SU-DHL-6 (cell line): ENCODE data around the gene CASP4.

ENCODE experiments used
- CTCF ChIP-seq: fragments of 200-600 bp; sonication (generic); IDR thresholded peaks from one replicate; pipeline ENCODE4 v1.5.1; 2017; ENCODE audit warnings: antibody characterized with exemption, mild to moderate bottlenecking, low read length, moderate library complexity; ENCODE audit not compliant: insufficient read depth, poor library complexity, severe bottlenecking
- EZH2phosphoT487 ChIP-seq: fragments of 200-600 bp; sonication (generic), shearing (Covaris generic); conservative IDR thresholded peaks from 2 replicates; pipeline ENCODE4 v1.6.1; 2018; ENCODE audit warnings: mild to moderate bottlenecking, antibody characterized with exemption, low read length, moderate library complexity, mixed read lengths

DNA sequence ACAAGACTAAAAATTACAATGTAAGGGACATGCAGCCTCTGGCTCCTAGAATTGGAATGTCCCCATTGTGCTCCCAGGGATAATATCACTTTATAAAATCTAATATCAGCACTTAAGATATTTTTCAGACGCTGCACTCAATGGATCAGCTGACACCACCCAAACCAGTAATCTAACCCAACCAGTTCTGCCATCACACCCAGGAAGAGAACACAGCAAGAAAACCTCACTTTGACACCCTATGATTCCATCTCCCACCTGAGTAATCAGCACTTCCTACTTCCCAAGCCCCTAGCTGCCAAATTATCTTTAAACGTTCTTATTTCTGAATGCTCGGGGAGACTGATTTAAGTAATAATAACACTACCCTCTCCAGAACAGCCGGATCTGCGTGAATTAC is 2.6 kb downstream of the CASP4 start:
- TF ChIP-seq CTCF = no peak
- TF ChIP-seq EZH2phosphoT487 = no peak
